GM10266 (cell line): Measurements from ENCODE around the gene CCNK.

ENCODE experiments used
- DNase-seq: peaks from one replicate; pipeline ENCODE4 v3.0.0; 2012; ENCODE audit errors: extremely low spot score
- TF ChIP-seq, protein P1 (sequence below): IDR thresholded peaks from 2 replicates; pipeline ENCODE4 v1.5.1; 2012; ENCODE audit warnings: mild to moderate bottlenecking, low read depth; ENCODE audit not compliant: control insufficient read depth, insufficient read depth; ENCODE audit errors: missing control alignments

The CCNK gene

GRCh38 chr14:99520571-99521081 is 39.4 kb downstream of the CCNK start:
- TF ChIP-seq, protein P1, sequence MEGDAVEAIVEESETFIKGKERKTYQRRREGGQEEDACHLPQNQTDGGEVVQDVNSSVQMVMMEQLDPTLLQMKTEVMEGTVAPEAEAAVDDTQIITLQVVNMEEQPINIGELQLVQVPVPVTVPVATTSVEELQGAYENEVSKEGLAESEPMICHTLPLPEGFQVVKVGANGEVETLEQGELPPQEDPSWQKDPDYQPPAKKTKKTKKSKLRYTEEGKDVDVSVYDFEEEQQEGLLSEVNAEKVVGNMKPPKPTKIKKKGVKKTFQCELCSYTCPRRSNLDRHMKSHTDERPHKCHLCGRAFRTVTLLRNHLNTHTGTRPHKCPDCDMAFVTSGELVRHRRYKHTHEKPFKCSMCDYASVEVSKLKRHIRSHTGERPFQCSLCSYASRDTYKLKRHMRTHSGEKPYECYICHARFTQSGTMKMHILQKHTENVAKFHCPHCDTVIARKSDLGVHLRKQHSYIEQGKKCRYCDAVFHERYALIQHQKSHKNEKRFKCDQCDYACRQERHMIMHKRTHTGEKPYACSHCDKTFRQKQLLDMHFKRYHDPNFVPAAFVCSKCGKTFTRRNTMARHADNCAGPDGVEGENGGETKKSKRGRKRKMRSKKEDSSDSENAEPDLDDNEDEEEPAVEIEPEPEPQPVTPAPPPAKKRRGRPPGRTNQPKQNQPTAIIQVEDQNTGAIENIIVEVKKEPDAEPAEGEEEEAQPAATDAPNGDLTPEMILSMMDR = no peak
- no peak for DNase-seq

GRCh38 chr14:99521176-99522024 is 40.2 kb downstream of the CCNK start:
- TF ChIP-seq, protein P1 = no peak
- no peak for DNase-seq

DNA sequence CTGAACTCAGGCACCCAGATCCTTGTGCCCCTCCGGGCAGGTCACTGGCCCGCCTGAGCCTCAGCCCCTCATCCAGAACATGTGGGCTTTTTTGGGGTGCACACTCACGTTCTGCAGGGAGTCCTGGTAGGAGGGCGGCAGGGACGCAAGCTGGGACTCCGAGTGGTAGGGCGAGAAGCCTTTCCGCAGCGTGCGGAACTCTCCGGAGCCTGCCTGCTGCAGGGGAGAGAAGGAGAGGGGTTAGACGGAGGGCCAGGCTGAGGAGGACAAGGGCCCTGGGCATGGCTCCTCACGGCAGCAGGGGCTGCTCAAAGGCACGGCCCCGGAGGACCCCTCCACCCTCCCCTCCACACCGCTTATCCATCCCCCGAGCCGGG is 40.8 kb downstream of the CCNK start:
- TF ChIP-seq, protein P1 = no peak
- DNase-seq = no peak

DNA sequence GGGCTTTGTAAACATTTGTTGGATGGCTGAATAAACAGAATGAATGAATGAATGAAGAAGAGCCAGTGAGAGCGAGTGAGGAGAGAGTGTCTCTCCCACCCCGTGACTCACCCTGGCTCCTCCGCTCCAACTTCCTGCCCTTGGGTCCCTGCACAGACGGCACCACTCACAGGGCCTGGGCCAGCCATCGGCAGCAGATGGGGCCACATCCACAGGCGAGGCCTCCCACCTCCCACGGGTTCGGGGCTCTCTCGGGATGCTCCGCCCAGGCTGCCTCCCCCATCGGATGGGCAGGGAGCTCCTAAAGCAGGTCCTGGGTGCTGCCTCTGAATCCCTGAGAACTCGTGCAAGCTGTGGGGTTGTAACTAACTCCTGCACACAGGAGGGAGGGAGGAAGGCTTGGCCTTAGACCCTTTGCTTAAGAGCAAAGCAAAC is 41.3 kb downstream of the CCNK start:
- DNase-seq = no peak
- TF ChIP-seq, protein P1 = no peak

DNA sequence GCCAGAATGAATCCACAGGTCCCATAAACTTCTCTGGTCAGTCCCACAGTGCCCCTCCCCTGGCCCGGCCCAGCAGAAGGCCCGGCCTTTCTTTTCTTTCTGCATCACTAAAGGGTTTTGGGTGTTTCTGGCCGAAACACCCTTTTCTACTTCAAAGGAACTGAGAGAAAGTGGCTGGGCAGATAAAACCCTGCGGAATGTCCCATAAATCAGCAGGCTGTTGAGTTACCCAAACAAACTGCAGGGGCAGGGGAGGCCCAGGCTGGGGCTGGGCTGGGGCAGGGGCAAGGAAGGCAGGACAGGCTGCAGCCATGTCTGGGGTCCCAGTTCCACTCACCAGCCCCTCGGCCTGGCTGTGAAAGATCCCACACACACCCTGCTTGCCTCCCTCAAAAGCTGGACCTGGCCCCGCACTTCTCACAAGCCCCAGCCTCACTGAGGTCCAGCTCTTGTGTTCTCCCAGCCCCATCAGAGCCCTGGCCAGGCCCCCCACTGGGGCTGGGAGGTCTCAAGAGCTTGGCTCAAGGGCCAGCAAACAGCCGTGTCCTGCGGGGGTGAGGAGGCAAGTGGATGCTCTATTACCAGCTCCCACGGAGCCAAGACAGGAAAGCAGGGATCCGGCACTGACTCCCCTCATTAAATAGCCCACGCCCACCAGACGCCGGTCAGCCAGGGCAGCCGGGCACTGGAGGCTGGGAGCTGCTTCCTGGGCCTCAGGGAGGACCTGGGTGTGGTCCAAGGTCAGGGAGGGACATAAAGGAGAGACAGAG is 41.9 kb downstream of the CCNK start:
- TF ChIP-seq, protein P1 = no peak
- DNase-seq = no peak

DNA sequence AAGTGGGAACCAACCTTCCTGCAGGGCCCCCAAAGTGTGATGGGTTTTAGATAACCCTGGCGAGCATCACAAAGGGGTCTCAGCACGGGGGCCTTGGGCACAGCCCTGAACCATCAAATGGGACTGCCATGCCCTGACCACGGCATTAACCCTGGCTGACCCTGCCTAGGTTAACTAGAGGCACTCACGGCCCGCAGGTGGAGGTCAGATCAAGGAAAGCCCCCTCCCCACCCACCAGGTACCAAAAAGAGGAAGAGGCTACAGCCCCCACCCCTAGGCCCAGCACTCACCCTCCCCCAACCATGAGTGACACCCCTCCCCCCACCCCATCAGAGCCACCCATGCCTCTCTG is 42.5 kb downstream of the CCNK start:
- TF ChIP-seq, protein P1 = no peak
- no peak for DNase-seq
